EL (cell line): ENCODE results near the gene PDE11A.
"Not testable (repeated sequence)": the region's sequence is repeated elsewhere in the genome, so short reads cannot be mapped to it uniquely, and the experiment has no call there.

Experiments used
- DNase-seq: peaks from one replicate; pipeline ENCODE4 v3.0.0-alpha.2; 2016

The PDE11A gene

GRCh38 chr2:177880285-177880684 is 192.3 kb downstream of the PDE11A start:
- DNase-seq, result no peak

- no peak for DNase-seq
Observed at GRCh38 chr2:177876950-177877349, 195.6 kb downstream of the PDE11A start.

GRCh38 chr2:177874686-177875085 is 197.9 kb downstream of the PDE11A start:
- DNase-seq, result no peak

- DNase-seq, result no peak
Observed at GRCh38 chr2:177873915-177874314, 198.7 kb downstream of the PDE11A start.

- no peak for DNase-seq
Observed at GRCh38 chr2:177872286-177872685, 200.3 kb downstream of the PDE11A start.

GRCh38 chr2:177869912-177870311 is 202.7 kb downstream of the PDE11A start:
- no peak for DNase-seq

- no peak for DNase-seq
Observed at GRCh38 chr2:177869209-177869608, 203.4 kb downstream of the PDE11A start.

GRCh38 chr2:177868806-177869205 is 203.8 kb downstream of the PDE11A start:
- DNase-seq, result no peak

- no peak for DNase-seq
Observed at GRCh38 chr2:177857538-177857937, 215.0 kb downstream of the PDE11A start.

GRCh38 chr2:177852389-177852788 is 220.2 kb downstream of the PDE11A start:
- DNase-seq, result no peak

- DNase-seq, result no peak
Observed at GRCh38 chr2:177843188-177843587, 229.4 kb downstream of the PDE11A start.

GRCh38 chr2:177842243-177842642 is 230.3 kb downstream of the PDE11A start:
- DNase-seq, result no peak

- not testable (repeated sequence) for DNase-seq
Observed at GRCh38 chr2:177835418-177836204, 237.0 kb downstream of the PDE11A start.

- DNase-seq, result no peak
Observed at GRCh38 chr2:177832611-177833433, 239.8 kb downstream of the PDE11A start.

- no peak for DNase-seq
Observed at GRCh38 chr2:177830881-177831386, 241.6 kb downstream of the PDE11A start.

- no peak for DNase-seq
Observed at GRCh38 chr2:177828557-177828956, 244.0 kb downstream of the PDE11A start.

- DNase-seq, result no peak
Observed at GRCh38 chr2:177826897-177827296, 245.7 kb downstream of the PDE11A start.

GRCh38 chr2:177822941-177823340 is 249.6 kb downstream of the PDE11A start:
- DNase-seq, result no peak

GRCh38 chr2:177818412-177818811 is 254.2 kb downstream of the PDE11A start:
- no peak for DNase-seq

- no peak for DNase-seq
Observed at GRCh38 chr2:177817300-177817699, 255.3 kb downstream of the PDE11A start.

- DNase-seq, result no peak
Observed at GRCh38 chr2:177816766-177817165, 255.8 kb downstream of the PDE11A start.

GRCh38 chr2:177812713-177813396 is 259.7 kb downstream of the PDE11A start:
- no peak for DNase-seq

GRCh38 chr2:177810906-177811305 is 261.7 kb downstream of the PDE11A start:
- no peak for DNase-seq
